ENCODE results near the gene MIOX.

Gene MIOX

GRCh38 chr22:50455201-50455600 is 31.5 kb upstream of the MIOX start:
- DNase-seq: no peak

- no peak for DNase-seq
These were observed 30.6 kb upstream of the MIOX start for GRCh38 chr22:50456026-50456425.

- DNase-seq: no peak
These were observed 30.0 kb upstream of the MIOX start for GRCh38 chr22:50456466-50457234.

GRCh38 chr22:50459016-50459415 is 27.6 kb upstream of the MIOX start:
- no peak for DNase-seq

GRCh38 chr22:50459496-50460140 is 27.0 kb upstream of the MIOX start:
- DNase-seq: no peak

- no peak for DNase-seq
These were observed 25.7 kb upstream of the MIOX start for GRCh38 chr22:50460938-50461337.

- no peak for DNase-seq
These were observed 25.1 kb upstream of the MIOX start for GRCh38 chr22:50461536-50461935.

- no peak for DNase-seq
These were observed 24.6 kb upstream of the MIOX start for GRCh38 chr22:50461979-50462540.

GRCh38 chr22:50463188-50463900 is 23.3 kb upstream of the MIOX start:
- no peak for DNase-seq

GRCh38 chr22:50464451-50464850 is 22.2 kb upstream of the MIOX start:
- DNase-seq: no peak

GRCh38 chr22:50465066-50465930 is 21.4 kb upstream of the MIOX start:
- no peak for DNase-seq

- DNase-seq: no peak
These were observed 19.3 kb upstream of the MIOX start for GRCh38 chr22:50467341-50467740.

- no peak for DNase-seq
These were observed 18.8 kb upstream of the MIOX start for GRCh38 chr22:50467773-50468440.

GRCh38 chr22:50468626-50469025 is 18.0 kb upstream of the MIOX start:
- DNase-seq: no peak

GRCh38 chr22:50469377-50470305 is 17.0 kb upstream of the MIOX start:
- DNase-seq: no peak

- no peak for DNase-seq
These were observed 16.2 kb upstream of the MIOX start for GRCh38 chr22:50470491-50470890.

GRCh38 chr22:50471197-50471847 is 15.3 kb upstream of the MIOX start:
- no peak for DNase-seq

GRCh38 chr22:50471962-50472361 is 14.7 kb upstream of the MIOX start:
- DNase-seq: no peak

GRCh38 chr22:50473088-50473487 is 13.6 kb upstream of the MIOX start:
- no peak for DNase-seq

Measured in NCI-H446 treated with DMSO at 0.1 percent for 48 hours (cell line).